OCI-M2 (cell line): Measurements from ENCODE around the gene INPP5A.
"Not testable (repeated sequence)": the region's sequence is repeated elsewhere in the genome, so short reads cannot be mapped to it uniquely, and the experiment has no call there.

Experiments used
- DNase-seq: peaks from one replicate; lab custom pipeline; 2025; ENCODE audit not compliant: unreplicated experiment; lab: John Stamatoyannopoulos, UW

Gene INPP5A

DNA sequence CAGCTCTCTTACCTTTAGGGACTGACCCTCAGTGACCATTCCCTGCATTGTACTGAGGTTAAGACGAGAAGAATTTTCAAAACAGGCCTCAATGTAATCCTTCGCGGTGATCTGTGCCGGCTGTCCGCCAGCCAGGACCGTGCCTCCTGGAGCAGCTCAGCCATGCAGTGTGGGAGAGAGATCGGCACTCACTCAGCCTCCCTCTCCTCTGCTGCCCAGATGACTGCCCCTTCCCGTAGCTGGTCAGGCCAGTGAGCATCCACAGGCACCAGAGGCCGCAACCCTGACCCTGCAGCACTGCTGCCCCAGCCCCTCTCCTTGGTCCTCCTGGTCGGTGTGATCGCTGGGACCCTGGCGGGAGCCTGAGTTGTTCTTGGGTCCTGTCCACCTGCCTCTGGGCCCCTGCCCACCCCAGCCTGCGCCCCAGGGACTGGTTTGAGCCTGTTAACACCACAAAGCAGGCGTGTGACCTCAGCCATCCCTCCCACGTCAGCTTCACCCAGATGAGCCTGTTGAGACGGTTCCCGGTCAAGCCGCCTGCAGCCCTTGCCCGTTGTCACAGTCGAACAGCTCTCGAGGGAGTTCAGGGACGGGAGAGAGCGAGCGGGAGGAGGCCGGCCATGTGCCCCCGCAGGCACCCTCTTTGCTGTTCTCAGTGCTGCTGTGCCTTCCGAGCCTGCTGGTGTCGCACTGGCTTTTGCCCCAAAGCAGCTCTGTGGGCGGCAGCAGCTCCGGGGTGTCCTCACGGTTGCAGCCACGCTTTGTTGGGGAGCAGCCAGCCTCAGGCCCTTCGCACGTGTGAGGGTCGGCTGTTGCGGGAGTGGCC is 211.2 kb downstream of the INPP5A start:
- no peak for DNase-seq

DNA sequence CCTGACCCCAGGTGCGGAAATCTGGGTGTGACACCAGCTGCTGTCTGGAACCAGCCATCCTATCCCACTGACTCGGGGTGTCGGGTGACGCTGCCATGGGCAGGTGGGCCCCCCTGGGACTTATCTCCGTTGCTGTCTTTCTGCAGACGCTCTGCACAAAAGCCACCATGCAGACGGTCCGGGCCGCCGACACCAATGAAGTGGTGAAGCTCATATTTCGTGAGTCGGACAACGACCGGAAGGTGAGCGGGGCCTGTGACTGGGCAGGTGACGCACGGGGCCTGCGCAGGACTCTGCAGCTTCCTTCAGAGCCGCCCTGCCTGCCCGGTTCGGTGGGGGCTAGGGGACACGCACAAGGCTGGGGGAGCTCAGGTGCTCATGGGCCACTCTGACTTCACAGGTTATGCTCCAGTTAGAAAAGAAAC is 211.8 kb downstream of the INPP5A start:
- DNase-seq, result no peak

DNA sequence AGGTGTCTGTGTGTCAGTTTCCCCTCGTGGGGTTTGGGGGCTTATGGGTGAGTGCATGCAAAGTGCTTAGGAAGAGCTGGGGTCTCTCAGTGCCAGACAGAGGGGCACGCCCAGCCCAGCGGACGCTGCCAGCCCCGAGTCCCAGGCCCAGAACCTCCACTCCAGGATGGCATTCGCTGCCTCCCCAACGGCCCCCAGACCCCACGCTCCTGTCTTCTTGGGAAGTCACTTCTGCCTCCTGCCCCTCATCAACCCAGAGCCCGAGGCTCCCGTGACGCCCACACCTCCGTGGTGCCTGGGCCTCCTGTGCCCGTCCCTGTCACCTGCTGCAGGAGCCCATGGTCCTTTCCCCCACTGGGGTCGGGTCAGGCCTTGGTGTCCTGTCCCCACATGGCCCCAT is 213.3 kb downstream of the INPP5A start:
- DNase-seq, result no peak

DNA sequence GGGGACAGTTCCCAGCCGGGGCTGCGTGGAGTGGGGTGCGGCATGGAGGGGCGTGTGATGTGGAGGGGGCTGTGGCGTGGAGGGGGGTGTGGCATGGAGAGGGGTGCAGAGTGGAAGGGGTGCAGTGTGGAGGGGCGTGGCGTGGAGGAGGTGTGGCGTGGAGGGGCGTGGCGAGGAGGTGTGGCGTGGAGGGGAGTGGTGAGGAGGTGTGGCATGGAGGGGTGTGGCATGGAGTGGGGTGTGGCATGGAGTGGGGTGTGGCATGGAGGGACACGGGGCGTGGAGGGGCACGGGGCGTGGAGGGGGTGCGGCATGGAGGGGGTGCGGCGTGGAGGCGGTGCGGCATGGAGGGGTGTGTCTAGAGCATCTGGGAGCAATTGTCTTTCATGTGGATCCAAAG is 214.8 kb downstream of the INPP5A start:
- no peak for DNase-seq

DNA sequence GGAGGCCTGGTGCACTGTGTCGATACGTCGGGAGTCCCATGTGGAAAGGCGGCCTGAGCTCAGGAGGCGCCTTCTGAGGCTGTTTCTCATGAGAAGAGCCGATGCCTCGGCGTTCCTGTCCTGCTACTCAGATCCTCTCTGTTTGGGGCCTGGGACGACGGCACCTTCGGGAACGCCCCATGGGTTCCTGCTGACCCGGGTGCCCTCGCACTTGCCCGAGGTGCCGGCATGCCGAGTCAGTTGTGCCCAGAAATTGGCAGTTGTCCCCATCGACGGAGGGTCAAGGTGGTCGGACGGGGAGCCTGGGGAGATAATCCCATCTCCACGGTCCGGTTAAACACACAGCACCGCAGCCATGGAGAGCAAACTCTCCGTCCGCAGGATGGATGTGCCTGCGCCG is 215.4 kb downstream of the INPP5A start:
- DNase-seq, result no peak

DNA sequence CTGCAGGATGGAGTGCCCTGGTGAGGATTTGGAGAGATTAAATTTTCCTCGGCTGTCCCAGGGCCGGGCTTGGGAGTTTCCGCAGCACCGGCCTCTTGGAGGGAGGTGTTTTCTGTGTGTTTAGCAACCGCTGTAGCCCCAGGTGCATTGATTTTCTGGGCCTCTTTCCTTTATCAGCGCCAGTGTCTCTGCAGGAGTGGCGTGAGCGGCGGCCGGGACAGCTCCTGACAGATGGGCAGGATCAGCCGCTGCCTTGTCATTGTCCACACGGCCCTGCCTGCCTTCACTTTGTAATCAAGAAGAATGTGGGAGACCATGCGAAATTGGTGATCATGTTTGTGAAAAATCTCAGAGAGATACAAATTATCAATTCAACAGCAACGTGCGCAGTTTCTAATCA is 216.0 kb downstream of the INPP5A start:
- DNase-seq, result no peak

DNA sequence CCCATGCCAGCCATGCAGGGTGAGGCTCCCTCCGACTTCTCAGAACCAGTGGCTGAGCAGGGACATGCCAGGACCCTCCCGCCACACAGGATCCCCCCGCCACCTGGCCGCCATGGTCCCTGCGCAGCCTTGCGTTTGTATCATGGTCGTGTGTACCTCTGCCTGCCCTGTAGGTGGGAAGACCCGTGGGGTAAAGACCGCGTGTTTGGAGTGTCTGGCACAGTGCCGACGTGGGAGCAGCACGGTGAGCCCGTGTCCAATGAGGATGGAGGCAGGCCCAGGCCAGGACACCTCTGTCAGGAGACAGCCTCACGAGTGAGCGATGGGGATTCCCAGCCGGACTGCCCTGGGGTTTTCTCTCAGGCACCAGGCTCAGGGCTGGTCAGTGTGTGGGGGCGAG is 216.5 kb downstream of the INPP5A start:
- DNase-seq, result no peak

DNA sequence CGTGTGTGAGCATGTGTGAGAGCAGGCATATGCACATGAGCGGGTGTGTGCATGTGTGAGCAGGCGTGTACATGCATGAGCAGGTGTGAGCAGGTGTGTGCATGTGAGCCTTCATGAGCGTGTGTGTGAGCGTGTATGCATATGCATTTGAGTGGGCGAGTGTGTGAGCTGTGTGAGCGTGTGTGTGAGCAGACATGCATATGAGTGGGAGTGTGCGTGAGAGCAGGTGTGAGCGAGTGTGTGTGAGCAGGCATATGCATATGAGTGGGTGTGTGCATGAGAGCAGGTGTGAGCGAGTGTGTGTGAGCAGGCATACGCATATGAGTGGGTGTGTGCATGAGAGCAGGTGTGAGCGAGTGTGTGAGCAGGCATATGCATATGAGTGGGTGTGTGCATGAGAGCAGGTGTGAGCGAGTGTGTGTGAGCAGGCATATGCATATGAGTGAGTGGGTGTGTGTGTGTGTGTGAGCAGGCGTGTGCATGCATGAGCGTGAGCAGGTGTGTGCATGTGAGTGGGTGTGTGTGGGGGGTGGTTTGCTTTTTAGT is 217.7 kb downstream of the INPP5A start:
- no peak for DNase-seq

DNA sequence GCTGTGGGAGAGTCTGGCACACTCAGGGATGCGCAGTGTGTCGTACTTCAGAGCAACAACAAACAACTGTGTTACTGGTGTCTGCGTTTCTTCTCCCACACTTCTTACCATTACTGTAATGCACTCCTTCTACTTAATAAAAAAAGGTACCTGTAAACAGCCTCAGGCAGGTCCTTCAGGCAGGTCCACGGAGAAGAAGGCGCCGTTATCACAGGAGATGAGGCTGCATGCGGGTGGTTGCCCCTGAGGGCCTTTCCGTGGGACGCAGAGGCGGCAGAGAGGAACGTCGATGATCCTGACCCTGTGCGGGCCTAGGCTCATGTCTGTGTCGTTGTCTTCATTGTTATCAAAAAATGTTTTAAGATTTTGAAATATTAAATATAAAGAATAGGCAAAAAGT is 219.0 kb downstream of the INPP5A start:
- DNase-seq, result no peak

DNA sequence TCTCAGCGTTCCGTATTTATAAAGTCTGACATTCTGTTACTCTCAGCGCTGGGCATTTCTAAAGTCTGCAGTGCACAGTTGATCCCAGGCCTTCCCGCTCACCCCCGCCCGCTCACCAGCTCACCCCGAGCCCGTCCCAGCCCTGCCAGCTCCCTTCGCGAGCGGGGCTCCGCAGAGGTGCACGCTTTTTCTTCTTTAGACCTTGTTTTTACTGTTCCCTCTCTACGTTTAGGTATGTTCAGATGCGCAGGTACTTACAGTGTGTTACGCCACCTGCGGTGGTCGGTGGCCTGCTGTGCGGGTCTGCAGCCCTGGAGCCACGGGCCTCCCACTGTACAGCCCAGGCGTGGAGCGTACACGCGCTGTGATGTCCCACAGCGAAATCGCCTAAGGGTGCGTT is 219.6 kb downstream of the INPP5A start:
- no peak for DNase-seq

DNA sequence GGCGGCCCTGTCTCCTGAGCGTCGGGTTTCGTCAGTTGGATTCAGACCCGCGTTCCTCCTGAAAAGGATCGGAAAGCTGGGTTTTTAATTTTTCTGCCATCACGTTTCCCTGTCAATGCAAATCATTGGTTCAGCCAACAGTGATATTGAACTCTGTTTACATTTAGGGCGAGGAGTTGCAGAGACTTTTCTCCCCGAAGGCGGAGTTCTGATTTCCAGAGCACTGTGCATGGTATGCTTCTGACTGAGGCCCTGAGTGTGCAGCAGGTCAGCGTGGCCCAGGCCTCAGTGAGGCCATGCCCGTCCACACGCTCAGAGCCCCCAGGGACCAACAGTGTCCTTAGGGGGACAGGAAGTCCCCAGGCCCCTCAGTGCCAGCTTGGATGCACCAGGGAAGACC is 221.3 kb downstream of the INPP5A start:
- DNase-seq, result no peak

DNA sequence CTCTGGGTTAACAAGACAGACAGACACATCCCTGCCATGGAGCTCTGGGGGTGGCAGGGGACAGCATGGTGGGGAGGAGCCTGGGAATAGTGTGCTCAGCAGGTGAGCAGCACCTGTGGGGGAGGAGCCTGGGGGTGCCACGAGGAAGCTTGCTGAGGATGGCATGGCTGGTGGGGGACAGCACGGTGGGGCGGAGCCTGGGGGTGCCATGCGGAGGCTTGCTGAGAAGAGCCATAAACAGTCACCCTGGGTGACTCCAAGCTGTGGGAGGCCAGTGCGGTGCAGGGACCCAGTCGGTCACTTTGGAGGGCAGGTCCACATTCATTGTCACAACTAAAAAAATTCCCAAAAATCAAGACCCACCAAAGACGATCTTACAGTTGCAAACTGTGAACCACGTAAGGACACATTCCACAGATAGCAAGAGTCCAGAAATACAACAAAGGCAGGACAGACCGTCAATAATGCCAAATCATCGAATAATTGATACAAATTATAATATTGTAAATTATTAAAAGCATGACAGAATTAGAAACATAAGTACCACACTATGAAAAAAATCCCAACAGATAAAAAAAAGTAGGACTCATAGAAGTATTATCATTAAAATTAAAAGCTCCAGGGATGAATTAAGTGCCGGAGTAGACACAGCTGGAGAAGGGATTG is 223.9 kb downstream of the INPP5A start:
- no peak for DNase-seq

DNA sequence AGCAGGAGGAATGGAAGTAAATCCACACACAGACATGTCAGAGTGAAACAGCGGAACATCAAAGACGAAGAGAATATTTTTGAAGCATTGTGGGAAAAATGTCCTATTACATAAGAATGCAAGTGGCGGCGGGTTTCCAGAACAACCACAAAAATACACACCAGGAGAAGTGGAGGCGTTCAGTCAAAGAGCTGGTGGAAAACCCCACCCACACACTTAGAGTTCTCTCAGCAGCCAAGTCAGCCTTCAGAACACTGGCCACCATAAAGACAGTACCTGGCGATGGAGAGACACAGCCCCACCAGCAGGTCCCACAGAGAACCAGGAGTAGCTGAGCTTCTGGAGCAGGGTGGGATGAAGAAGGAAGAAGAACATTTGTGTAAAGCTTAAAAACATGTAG is 224.7 kb downstream of the INPP5A start:
- DNase-seq, result no peak

DNA sequence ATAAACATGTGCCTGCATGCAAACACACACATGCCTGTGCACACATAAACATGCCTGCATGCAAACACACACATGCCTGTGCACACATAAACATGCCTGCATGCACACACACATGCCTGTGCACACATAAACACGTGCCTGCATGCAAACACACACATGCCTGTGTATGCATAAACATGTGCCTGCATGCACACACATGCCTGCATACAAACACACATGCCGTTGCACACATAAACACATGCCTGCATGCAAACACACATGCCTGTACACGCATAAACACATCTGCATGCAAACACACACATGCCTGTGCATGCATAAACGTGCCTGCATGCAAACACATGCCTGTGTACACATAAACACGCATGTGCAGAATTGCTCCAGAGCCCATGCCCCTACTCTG is 226.0 kb downstream of the INPP5A start:
- DNase-seq, result no peak

DNA sequence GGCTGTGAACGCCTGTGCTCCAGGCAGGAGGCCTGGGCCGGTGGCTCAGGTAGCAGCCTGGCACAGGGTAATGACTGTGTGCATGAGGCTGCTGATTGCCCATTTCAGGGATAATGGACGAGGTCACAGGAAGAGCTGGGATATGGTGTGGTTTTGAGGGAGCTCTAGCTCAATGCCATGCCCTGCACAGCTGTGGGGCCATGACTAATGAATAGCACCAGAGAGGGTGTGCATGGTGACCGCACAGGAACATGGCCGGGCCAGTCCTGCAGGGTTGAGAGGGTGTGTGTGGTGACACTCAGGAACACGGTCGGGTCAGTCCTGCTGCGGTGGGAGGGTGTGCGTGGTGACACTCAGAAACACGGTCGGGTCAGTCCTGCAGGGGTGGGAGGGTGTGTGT is 226.5 kb downstream of the INPP5A start:
- no peak for DNase-seq

DNA sequence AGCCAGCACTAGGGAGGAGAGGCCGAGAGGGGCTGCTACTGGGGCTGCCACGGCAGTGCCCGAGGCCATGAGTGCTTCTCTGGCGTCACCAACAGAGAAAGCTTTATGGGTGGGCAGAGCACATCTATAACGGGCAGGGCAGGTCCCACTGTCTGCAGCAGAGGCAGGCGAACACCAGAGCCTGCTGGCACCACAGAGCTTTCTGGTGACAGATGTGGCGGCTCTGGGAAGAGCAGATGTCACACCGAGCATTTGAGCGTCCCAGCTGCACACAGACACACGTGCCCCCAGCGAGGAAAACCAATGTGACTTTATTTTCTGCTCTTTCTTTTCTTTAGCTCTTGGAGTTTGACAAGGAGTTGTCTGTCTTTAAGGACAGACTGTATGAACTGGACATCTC is 227.8 kb downstream of the INPP5A start:
- DNase-seq, result no peak

DNA sequence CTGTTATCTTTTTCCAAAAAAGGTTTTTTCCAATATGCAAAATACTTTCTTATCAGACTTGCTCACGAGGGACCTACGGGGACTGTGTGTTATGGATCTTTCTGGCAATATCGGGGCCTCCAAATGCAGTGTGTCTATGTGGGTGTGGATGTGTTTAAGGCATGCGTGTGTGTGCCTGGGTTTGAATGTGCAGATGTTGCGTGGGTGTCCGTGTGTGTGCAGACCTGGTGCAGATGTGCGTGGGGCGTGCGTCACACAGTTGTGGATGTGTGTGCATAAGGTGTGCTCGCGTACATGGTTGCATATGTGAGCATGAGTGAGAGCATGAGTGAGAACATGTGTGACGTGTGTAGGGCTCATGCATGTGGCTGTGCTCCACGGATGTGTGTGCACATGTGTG is 228.7 kb downstream of the INPP5A start:
- DNase-seq, result no peak

DNA sequence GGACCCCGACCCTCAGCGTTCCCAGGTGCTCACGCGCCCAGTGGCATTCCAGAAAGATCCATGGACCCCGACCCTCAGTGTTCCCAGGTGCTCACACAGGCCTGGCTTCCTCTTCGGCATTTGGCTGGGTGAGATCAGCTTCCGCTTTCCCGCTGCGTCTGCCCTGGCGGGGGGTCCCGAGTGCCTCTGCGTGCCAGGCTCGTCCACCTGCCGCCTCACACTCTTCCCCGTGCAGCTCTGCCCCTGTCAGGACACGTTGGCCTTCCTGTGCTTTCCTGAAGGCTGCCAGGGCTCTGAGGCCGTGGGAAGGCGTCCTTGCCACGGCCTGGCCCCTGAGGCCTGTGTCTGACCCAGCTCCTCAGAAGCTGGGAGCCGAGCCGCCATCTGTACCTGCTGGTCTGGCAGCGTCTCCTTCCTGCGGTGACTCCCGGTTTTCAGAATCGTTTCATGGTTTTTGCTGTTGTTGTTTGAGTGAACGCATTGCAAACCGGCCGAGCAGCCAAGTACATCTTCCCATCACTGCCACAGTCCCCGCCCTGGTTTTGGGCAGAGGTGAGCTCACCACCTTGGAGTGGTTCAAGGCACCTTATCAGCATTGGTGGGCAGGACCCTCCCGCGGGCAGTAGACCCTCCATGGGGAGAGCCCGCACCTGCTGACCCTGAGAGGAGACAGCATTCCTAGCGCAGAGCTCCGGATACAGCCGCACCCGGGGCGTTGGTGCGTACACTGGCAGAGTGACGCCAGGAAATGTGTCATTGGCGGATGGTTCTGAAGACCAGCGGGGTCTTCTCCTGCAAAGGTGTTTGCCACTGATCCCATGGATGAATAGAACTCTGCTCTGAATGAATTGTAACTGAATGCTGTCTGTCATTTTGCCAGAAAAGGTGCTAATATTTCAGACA is 231.0 kb downstream of the INPP5A start:
- no peak for DNase-seq

DNA sequence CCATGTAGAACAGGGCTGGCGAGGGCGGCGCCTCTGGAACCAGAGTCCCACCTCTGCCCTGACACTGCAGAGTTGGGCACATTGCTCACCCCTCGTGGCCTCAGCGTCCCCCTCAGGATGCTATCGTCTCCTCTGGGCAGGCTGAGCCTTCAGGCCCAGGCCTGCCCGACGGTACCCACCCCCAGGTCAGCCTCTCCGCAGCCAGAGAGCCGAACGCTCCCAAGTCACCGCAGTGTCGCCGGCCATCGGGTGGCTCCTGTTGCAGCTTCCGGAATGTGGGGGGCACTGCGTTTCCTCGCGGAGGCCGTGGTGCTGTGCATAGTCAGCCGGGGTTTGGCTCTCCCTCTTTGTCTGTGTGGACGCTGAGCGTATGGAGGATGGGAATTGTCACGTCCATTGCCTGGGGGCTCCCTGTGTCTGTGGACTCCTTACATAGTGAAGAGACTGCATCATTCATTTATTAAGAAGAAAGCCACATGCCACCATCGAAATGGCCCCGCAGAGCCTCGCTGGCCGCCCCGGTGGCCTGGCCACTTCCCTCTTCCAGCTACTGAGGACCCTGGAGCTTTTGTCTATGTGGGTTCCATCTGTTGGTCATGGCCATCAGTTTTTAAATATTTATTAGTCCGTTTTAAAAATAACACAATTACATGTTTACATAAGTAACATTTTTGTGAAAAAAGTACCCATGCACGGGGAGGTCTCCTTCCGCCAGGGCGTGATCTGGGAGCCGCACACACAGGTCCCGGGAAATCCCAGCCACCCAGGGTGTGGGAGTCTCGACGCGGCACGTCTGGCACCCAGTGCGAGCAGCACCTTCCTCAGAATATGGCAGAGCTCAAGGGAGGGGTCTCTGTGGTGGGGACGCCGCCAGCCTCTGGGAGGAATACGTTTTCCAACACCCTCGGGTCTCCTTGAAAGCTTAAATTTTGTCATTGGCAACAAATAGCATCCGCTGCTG is 232.8 kb downstream of the INPP5A start:
- no peak for DNase-seq

DNA sequence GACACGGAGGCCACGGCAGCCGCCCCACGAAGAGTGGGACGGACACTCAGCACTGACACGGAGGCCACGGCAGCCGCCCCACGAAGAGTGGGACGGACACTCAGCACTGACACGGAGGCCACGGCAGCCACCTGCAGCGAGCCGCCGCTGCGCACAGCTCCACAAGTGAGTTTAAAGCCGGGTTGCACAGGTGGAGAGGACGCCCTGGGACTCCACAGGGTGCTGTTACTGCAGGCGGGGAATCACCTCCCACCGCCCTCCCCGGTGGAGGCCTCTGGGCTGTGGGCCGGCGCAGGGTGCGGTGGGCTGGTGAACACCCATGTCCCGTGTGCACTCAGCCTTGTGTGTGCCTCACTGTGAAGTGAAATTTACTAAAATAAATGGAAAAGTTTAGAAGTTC is 235.2 kb downstream of the INPP5A start:
- not testable (repeated sequence) for DNase-seq
